Measurements from ENCODE around the gene DISC1. TPM values are rescaled to one million over a fixed set of nuclear protein-coding genes. Genes with fewer than 3 reads are reported as not detected.

DISC1 gene
- total RNA-seq, 1 experiment from 2014 or later: 1.8 TPM

GRCh38 chr1:231822041-231822440, 195.5 kb downstream of the DISC1 start (continued):
- TF ChIP-seq CTCF (IDR thresholded peaks at IDR 0.05 in 2 of 3, conservative IDR thresholded peaks at IDR 0.05 in 1 of 3; ENCODE audit: borderline replicate concordance in 1 of 3, insufficient read depth in 1 of 3, low read depth in 2 of 3, low read length in 2 of 3) (no peak), ZNF274 (IDR thresholded peaks at IDR 0.05; ENCODE audit: low read depth, low read length) (no peak), FOSL1 (IDR thresholded peaks at IDR 0.05; ENCODE audit: low read depth) (no peak)

- H3K79me2 ChIP-seq (ENCODE audit: insufficient read depth, low read length): no peaks in the 10 kb centered on the region
- ChIA-PET CTCF (interaction anchor here (1.2 kb wide), 1 partner anchor 70 kb away, joined by 3 read pairs; no protein-coding TSS in a partner anchor), POLR2A (no interaction called here), RAD21 (ENCODE audit: low non-redundant PET in 1 of 2, low total read pairs in 2 of 2, uncharacterized antibody in 2 of 2, unreplicated experiment in 2 of 2) (no interaction called here)
- no peaks in the 10 kb centered on the region for H4K20me1 ChIP-seq (ENCODE audit: insufficient read depth)
- ATAC-seq (no peak), DNase-seq (ENCODE audit: low read depth, low spot score) (no peak)
- no peaks in the 10 kb centered on the region for H3K9me3 ChIP-seq (ENCODE audit: control insufficient read depth in 1 of 2, insufficient read depth in 1 of 2, low read depth in 1 of 2, low read length in 2 of 2)
- no TSS peak for BruUV-seq (replicated peaks)
- no peaks in the 10 kb centered on the region for H3K36me3 ChIP-seq (ENCODE audit: control insufficient read depth in 1 of 2, insufficient read depth in 2 of 2, low read length in 2 of 2)
- intact Hi-C loops (cut with micrococcal nuclease): no loop called here
- no peaks in the 10 kb centered on the region for H3K27me3 ChIP-seq (ENCODE audit: insufficient read depth, low read length)
- peaks cover 21 to 24% of the 10 kb centered on the region in 2 experiments for H3K4me1 ChIP-seq (ENCODE audit: control insufficient read depth in 1 of 2, insufficient read depth in 2 of 2, low read length in 2 of 2)
- no peak overlapping the region for H2AFZ ChIP-seq (ENCODE audit: low read depth, low read length, poor library complexity, severe bottlenecking)
- H3K27ac ChIP-seq (ENCODE audit: low read depth, low read length): no peak overlapping the region; the same call in 1 of the 2 replicates
- no peaks in the 10 kb centered on the region for H3K9me2 ChIP-seq (ENCODE audit: insufficient read depth)
- no peak overlapping the region for H3K9ac ChIP-seq (ENCODE audit: low read length)
- no peak overlapping the region for H3K4me3 ChIP-seq (replicated peaks in 1 of 2; ENCODE audit: low read depth in 1 of 2, low read length in 2 of 2)
- H3K4me2 ChIP-seq (ENCODE audit: low read length): no peak overlapping the region
- no peak for TF ChIP-seq CEBPB (IDR thresholded peaks at IDR 0.05; ENCODE audit: low read depth)
- no peak for TF ChIP-seq MAX (IDR thresholded peaks at IDR 0.05)
- TF ChIP-seq EGR1 (IDR thresholded peaks at IDR 0.05; ENCODE audit: low read depth): no peak
- no peak for TF ChIP-seq TCF7L2 (IDR thresholded peaks at IDR 0.05; ENCODE audit: borderline replicate concordance, extremely low read depth, insufficient read depth, insufficient read length)
- no peak for TF ChIP-seq POLR2A (IDR thresholded peaks at IDR 0.05; ENCODE audit: borderline replicate concordance, extremely low read depth, insufficient read depth, insufficient read length)
- no peak for TF ChIP-seq CBX3 (IDR thresholded peaks at IDR 0.05; ENCODE audit: low read depth)
- TF ChIP-seq POLR2AphosphoS5 (IDR thresholded peaks at IDR 0.05; ENCODE audit: low read depth, low read length): no peak
- TF ChIP-seq SRF (IDR thresholded peaks at IDR 0.05; ENCODE audit: low read depth): no peak
- no peak for TF ChIP-seq YY1 (IDR thresholded peaks at IDR 0.05; ENCODE audit: extremely low read depth, insufficient replicate concordance, low read depth, low read length)
- no peak for TF ChIP-seq FOSL1 (IDR thresholded peaks at IDR 0.05; ENCODE audit: low read depth)
- no peak for TF ChIP-seq RAD21 (IDR thresholded peaks at IDR 0.05; ENCODE audit: low read depth)
- no peak for TF ChIP-seq SP1 (IDR thresholded peaks at IDR 0.05; ENCODE audit: low read depth)
- TF ChIP-seq ZBTB33 (IDR thresholded peaks at IDR 0.05; ENCODE audit: extremely low read depth, insufficient replicate concordance, low read length): no peak
- TF ChIP-seq ATF3 (IDR thresholded peaks at IDR 0.05): no peak
- no peak for TF ChIP-seq REST (IDR thresholded peaks at IDR 0.05; ENCODE audit: low read depth)
- no peak for TF ChIP-seq EZH2phosphoT487 (IDR thresholded peaks at IDR 0.05; ENCODE audit: borderline replicate concordance)
- no peak for TF ChIP-seq EZH2 (IDR thresholded peaks at IDR 0.05)
These were observed 200.0 kb downstream of the DISC1 start for GRCh38 chr1:231826566-231826965.
